ENCODE results near the gene ZNF697.

GRCh38 chr1:119631086-119631432, 17.0 kb downstream of the ZNF697 start:
- TF ChIP-seq, protein P1, sequence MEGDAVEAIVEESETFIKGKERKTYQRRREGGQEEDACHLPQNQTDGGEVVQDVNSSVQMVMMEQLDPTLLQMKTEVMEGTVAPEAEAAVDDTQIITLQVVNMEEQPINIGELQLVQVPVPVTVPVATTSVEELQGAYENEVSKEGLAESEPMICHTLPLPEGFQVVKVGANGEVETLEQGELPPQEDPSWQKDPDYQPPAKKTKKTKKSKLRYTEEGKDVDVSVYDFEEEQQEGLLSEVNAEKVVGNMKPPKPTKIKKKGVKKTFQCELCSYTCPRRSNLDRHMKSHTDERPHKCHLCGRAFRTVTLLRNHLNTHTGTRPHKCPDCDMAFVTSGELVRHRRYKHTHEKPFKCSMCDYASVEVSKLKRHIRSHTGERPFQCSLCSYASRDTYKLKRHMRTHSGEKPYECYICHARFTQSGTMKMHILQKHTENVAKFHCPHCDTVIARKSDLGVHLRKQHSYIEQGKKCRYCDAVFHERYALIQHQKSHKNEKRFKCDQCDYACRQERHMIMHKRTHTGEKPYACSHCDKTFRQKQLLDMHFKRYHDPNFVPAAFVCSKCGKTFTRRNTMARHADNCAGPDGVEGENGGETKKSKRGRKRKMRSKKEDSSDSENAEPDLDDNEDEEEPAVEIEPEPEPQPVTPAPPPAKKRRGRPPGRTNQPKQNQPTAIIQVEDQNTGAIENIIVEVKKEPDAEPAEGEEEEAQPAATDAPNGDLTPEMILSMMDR (conservative IDR thresholded peaks at IDR 0.05; ENCODE audit: low read depth, low read length): no peak
- no peak for TF ChIP-seq EZH2 (IDR thresholded peaks at IDR 0.05; ENCODE audit: borderline replicate concordance, low read depth, low read length, poor library complexity, severe bottlenecking)

All from A673 (cell line).